Measurements from ENCODE around the gene SPI1.

- TF ChIP-seq REST (IDR thresholded peaks at IDR 0.05; ENCODE audit: insufficient read depth in 1 of 2, low read depth in 2 of 2, low read length in 2 of 2) (no peak), POLR2AphosphoS5 (IDR thresholded peaks at IDR 0.05; ENCODE audit: low read depth, low read length) (no peak), TAF1 (IDR thresholded peaks at IDR 0.05; ENCODE audit: borderline replicate concordance, insufficient read depth, low read length) (no peak), SIN3A (IDR thresholded peaks at IDR 0.05; ENCODE audit: borderline replicate concordance, insufficient read depth, low read length) (no peak), FOXP2 (optimal IDR thresholded peaks at IDR 0.05; ENCODE audit: borderline replicate concordance, extremely low read depth, extremely low read length, insufficient read depth) (no peak)
These were observed 9.8 kb upstream of the SPI1 start for GRCh38 chr11:47387944-47388696.
